Lower leg skin (tissue), 4 donors: ENCODE data around the gene BCL7B. TPM values are rescaled to one million over a fixed set of nuclear protein-coding genes. Genes with fewer than 3 reads are reported as not detected.
"Not testable (repeated sequence)": the region's sequence is repeated elsewhere in the genome, so short reads cannot be mapped to it uniquely, and the experiment has no call there.

ENCODE experiments used
- DNase-seq, 2 donors: peaks; one replicate each; pipeline ENCODE4 v3.0.0-alpha.2; 2019; ENCODE audit warnings: low spot score in 2 of 2
- H3K4me3 ChIP-seq: fragments of 200-600 bp; sonication (generic); 2 replicates; pipeline ENCODE4 v1.5.1; 2017; ENCODE audit warnings: mild to moderate bottlenecking, low read depth; ENCODE audit not compliant: poor library complexity, severe bottlenecking
- POLR2A ChIP-seq, 2 donors: fragments of 450-650 bp; IDR thresholded peaks; one replicate each; pipeline ENCODE4 v1.6.1; 2016 to 2017; ENCODE audit warnings: antibody characterized with exemption in 2 of 2, mild to moderate bottlenecking in 1 of 2, moderate library complexity in 1 of 2
- WGBS, 2 donors: methylation state at CpG; one replicate each; pipeline ENCODE4 v1.1.5; 2018; 5-methylcytosine and 5-hydroxymethylcytosine counted together
- intact Hi-C: fragments of 100-400 bp; cut with DNase I; formaldehyde crosslinking; loops from one replicate; pipeline ENCODE4 v1.15.0; 2023; ENCODE audit warnings: low total_unique reads
- total RNA-seq, 4 donors: library from RNA; depleted of rRNA; stranded (reverse); fragments of >200 nt; gene quantifications; one replicate each; pipeline ENCODE4 v1.1.0, GENCODE V29; 2016
- TF ChIP-seq, protein P1 (sequence below), 3 donors: fragments of 450-650 bp; IDR thresholded peaks; one replicate each; pipeline ENCODE4 v1.5.1; 2016; ENCODE audit warnings: antibody characterized with exemption in 3 of 3, mild to moderate bottlenecking in 3 of 3, moderate library complexity in 2 of 3

BCL7B gene
- total RNA-seq, 4 donors from 2014 or later: 31.8 to 66.2 (median 47.7) TPM

GRCh38 chr7:73532224-73532623 is 25.3 kb downstream of the BCL7B start:
- TF ChIP-seq, protein P1, sequence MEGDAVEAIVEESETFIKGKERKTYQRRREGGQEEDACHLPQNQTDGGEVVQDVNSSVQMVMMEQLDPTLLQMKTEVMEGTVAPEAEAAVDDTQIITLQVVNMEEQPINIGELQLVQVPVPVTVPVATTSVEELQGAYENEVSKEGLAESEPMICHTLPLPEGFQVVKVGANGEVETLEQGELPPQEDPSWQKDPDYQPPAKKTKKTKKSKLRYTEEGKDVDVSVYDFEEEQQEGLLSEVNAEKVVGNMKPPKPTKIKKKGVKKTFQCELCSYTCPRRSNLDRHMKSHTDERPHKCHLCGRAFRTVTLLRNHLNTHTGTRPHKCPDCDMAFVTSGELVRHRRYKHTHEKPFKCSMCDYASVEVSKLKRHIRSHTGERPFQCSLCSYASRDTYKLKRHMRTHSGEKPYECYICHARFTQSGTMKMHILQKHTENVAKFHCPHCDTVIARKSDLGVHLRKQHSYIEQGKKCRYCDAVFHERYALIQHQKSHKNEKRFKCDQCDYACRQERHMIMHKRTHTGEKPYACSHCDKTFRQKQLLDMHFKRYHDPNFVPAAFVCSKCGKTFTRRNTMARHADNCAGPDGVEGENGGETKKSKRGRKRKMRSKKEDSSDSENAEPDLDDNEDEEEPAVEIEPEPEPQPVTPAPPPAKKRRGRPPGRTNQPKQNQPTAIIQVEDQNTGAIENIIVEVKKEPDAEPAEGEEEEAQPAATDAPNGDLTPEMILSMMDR (IDR thresholded peaks at IDR 0.05): no peak
- TF ChIP-seq POLR2A (IDR thresholded peaks at IDR 0.05): no peak
- no peak overlapping the region for H3K4me3 ChIP-seq
- no peak for DNase-seq
- 95% methylated on average over 6 of the region's 6 CpGs for WGBS, 2 donors
- intact Hi-C loops: no loop called here

GRCh38 chr7:73530800-73531199 is 26.7 kb downstream of the BCL7B start:
- no peak overlapping the region for H3K4me3 ChIP-seq
- DNase-seq: no peak
- 94 to 100% methylated on average over 3 of the region's 3 CpGs for WGBS, 2 donors
- intact Hi-C loops: no loop called here
- TF ChIP-seq, protein P1 (IDR thresholded peaks at IDR 0.05): no peak
- no peak for TF ChIP-seq POLR2A (IDR thresholded peaks at IDR 0.05)

GRCh38 chr7:73526896-73527821 is 30.3 kb downstream of the BCL7B start:
- WGBS, 2 donors: 64 to 70% methylated on average over 8 of the region's 8 CpGs
- no peak for DNase-seq
- intact Hi-C loops: no loop called here
- no peak overlapping the region for H3K4me3 ChIP-seq
- TF ChIP-seq, protein P1 (IDR thresholded peaks at IDR 0.05): no peak
- no peak for TF ChIP-seq POLR2A (IDR thresholded peaks at IDR 0.05)

- H3K4me3 ChIP-seq, DNase-seq, intact Hi-C loops: not testable (repeated sequence)
- WGBS, 2 donors: 63 to 76% methylated on average over 1 of the region's 1 CpG
Observed at GRCh38 chr7:73526158-73526494, 31.4 kb downstream of the BCL7B start.

GRCh38 chr7:73522105-73522872 is 35.2 kb downstream of the BCL7B start, which contains the start of gene BAZ1B:
BAZ1B (minus strand) TSS chr7:73522293; CDS start chr7:73521933, 360 bp downstream.
- TF ChIP-seq POLR2A (IDR thresholded peaks at IDR 0.05): peak in 1 of 2 donors; percentile 28
- TF ChIP-seq, protein P1 (IDR thresholded peaks at IDR 0.05): peak in 1 of 3 donors; percentile 27
- WGBS, 2 donors: 1% methylated on average over 32 to 64 of the region's 71 CpGs
- intact Hi-C loops: no loop called here
- DNase-seq: peak; percentile 97 to 99
- peak within 1 kb of the TSS; percentile 96 for H3K4me3 ChIP-seq

DNA sequence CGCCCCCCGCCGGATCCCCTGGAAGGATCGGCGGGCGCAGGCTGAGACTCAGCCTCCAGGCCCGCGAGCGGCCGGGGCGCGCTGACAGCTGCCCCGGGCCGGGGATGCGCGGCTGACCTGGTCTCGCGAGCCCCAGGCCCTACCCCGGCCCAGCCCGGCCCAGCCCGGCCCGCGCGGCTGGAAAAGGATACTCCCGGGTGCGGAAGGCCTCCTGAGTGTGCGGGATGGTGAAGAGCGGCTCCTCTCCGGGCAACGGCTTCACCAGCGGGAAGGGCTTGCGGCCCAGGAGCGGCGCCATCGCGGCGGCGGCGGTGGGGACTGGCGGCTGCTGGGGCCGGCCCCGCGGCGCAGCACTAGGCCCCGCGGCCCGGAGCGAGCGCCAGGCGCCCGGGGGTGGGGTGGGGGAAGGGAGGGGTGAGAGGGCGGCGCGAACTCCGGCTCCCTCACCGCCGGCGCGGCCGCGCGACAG is 35.8 kb downstream of the BCL7B start:
- TF ChIP-seq POLR2A (IDR thresholded peaks at IDR 0.05): no peak
- TF ChIP-seq, protein P1 (IDR thresholded peaks at IDR 0.05): no peak
- intact Hi-C loops: no loop called here
- DNase-seq: peak in 1 of 2 donors; percentile 87
- H3K4me3 ChIP-seq: peak overlapping the region; percentile 96
- 0 to 3% methylated on average over 4 to 20 of the region's 62 CpGs for WGBS, 2 donors
